Kidney epithelial cell (primary cell): ENCODE data around the gene TRMT10C. TPM values are rescaled to one million over a fixed set of nuclear protein-coding genes. Genes with fewer than 3 reads are reported as not detected.
"Not testable (repeated sequence)": the region's sequence is repeated elsewhere in the genome, so short reads cannot be mapped to it uniquely, and the experiment has no call there.

Source experiments
- DNase-seq: peaks from one replicate; pipeline ENCODE4 v3.0.0-alpha.2; 2010; ENCODE audit warnings: low read depth
- H3K27me3 ChIP-seq: 2 replicates; pipeline ENCODE4 v1.6.0; 2011; ENCODE audit warnings: low read length; ENCODE audit not compliant: control insufficient read depth, insufficient read depth
- H3K36me3 ChIP-seq: 2 replicates; pipeline ENCODE4 v1.5.1; 2011; ENCODE audit warnings: low read length; ENCODE audit not compliant: control insufficient read depth, insufficient read depth
- H3K4me3 ChIP-seq: 2 replicates; pipeline ENCODE4 v1.5.1; 2011; ENCODE audit warnings: low read depth, mild to moderate bottlenecking, control low read depth, low read length
- CTCF ChIP-seq: IDR thresholded peaks from 2 replicates; pipeline ENCODE4 v1.5.1; 2011; ENCODE audit warnings: mild to moderate bottlenecking, moderate library complexity, low read length, control low read depth, inconsistent platforms; ENCODE audit not compliant: insufficient read depth, poor library complexity, severe bottlenecking
- total RNA-seq: library from RNA; depleted of rRNA; stranded (reverse); fragments of >200 nt; gene quantifications from 2 replicates; pipeline ENCODE4 v1.2.3, GENCODE V29; 2015

Gene TRMT10C
- total RNA-seq, 1 donor from 2014 or later = 43.7 TPM

GRCh38 chr3:101577286-101577685 lies 15.6 kb downstream of the TRMT10C start:
- no peaks in the 10 kb centered on the region for H3K27me3 ChIP-seq
- H3K36me3 ChIP-seq = no peaks in the 10 kb centered on the region
- no peak overlapping the region for H3K4me3 ChIP-seq
- DNase-seq = no peak
- TF ChIP-seq CTCF = no peak

GRCh38 chr3:101588616-101589015 lies 26.9 kb downstream of the TRMT10C start:
- no peaks in the 10 kb centered on the region for H3K36me3 ChIP-seq
- TF ChIP-seq CTCF = no peak
- H3K27me3 ChIP-seq = no peaks in the 10 kb centered on the region
- DNase-seq = no peak
- no peak overlapping the region for H3K4me3 ChIP-seq

- H3K4me3 ChIP-seq = no peak overlapping the region
- peaks cover 1% of the 10 kb centered on the region for H3K36me3 ChIP-seq
- DNase-seq = no peak
- no peak for TF ChIP-seq CTCF
- H3K27me3 ChIP-seq = no peaks in the 10 kb centered on the region
Observed at GRCh38 chr3:101591071-101591470, 29.4 kb downstream of the TRMT10C start.

- Histone ChIP-seq H3K36me3 (peaks cover 2% of the 10 kb centered on the region), H3K27me3 (no peaks in the 10 kb centered on the region), H3K4me3 (no peak overlapping the region)
- no peak for TF ChIP-seq CTCF
- DNase-seq = no peak
Observed at GRCh38 chr3:101602731-101603130, 41.1 kb downstream of the TRMT10C start.

DNA sequence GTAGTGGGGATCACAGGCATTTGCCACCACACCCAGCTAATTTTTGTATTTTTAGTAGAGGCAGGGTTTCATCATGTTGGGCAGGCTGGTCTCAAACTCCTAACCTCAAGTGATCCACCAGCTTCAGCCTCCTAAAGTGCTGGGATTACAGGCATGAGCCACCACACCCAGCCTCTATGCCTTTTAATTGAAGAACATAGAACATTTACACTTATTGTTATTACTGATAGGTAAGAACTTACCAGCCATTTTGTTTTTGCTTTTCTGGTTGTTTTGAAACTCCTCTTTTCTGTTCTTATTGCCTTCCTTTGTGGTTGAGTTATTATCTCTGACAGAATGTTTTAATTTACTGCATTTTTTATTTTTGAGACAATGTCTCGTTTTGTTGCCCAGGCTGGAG lies 41.5 kb downstream of the TRMT10C start:
- no peak for DNase-seq
- Histone ChIP-seq H3K4me3 (no peak overlapping the region), H3K36me3 (peaks cover 2% of the 10 kb centered on the region), H3K27me3 (no peaks in the 10 kb centered on the region)
- TF ChIP-seq CTCF = no peak

DNA sequence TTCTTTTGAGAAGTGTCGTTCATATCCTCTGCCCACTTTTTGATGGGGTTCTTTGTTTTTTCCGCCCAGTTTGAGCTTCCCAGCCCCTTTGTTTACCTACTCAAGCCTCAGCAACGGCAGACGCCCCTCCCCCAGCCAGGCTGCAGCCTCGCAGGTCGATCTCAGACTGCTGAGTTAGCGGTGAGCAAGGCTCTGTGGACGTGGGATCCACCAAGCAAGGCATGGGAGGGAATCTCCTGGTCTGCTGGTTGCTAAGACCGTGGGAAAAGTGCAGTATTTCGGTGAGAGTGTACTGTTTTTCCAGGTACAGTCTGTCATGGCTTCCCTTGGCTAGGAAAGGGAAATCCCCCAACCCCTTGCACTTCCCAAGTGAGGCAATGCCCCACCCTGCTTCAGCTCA lies 43.7 kb downstream of the TRMT10C start:
- DNase-seq, H3K27me3 ChIP-seq, H3K4me3 ChIP-seq, H3K36me3 ChIP-seq: not testable (repeated sequence)

GRCh38 chr3:101611023-101611422 lies 49.4 kb downstream of the TRMT10C start:
- H3K36me3 ChIP-seq = no peaks in the 10 kb centered on the region
- no peak for TF ChIP-seq CTCF
- H3K4me3 ChIP-seq = no peak overlapping the region
- H3K27me3 ChIP-seq = no peaks in the 10 kb centered on the region
- no peak for DNase-seq

GRCh38 chr3:101613014-101613413 lies 51.3 kb downstream of the TRMT10C start:
- not testable (repeated sequence) for H3K36me3 ChIP-seq, H3K4me3 ChIP-seq, H3K27me3 ChIP-seq, DNase-seq
